Kidney (tissue), 14 donors: Measurements from ENCODE around the gene SELENBP1. TPM values are rescaled to one million over a fixed set of nuclear protein-coding genes. Genes with fewer than 3 reads are reported as not detected.

Source experiments
- DNase-seq, 5 donors: peaks; one replicate each; pipeline ENCODE4 v3.0.0-alpha.2; 2013 to 2020
- FAIRE-seq: peaks from 2 replicates; lab custom pipeline; 2012; peaks lifted over from hg19 to GRCh38; lab: Jason Lieb, UNC
- H3K27ac ChIP-seq, 2 donors: one replicate each; pipeline ENCODE4 v1.7.0; 2013; ENCODE audit warnings: low read depth in 2 of 2, low read length in 2 of 2, inconsistent platforms in 1 of 2
- H3K27me3 ChIP-seq: one replicate; pipeline ENCODE4 v1.7.1; 2013; ENCODE audit warnings: low read length, inconsistent platforms; ENCODE audit not compliant: control insufficient read depth, insufficient read depth
- H3K36me3 ChIP-seq, 3 donors: one replicate each; pipeline versions ENCODE4 v1.7.0 to v1.7.1; 2013; ENCODE audit warnings: low read length in 3 of 3, control low read depth in 1 of 3, inconsistent platforms in 1 of 3; ENCODE audit not compliant: insufficient read depth in 3 of 3, control insufficient read depth in 2 of 3
- H3K4me1 ChIP-seq, 3 donors: one replicate each; pipeline versions ENCODE4 v1.7.0 to v1.7.1; 2013; ENCODE audit warnings: low read length in 3 of 3, inconsistent platforms in 1 of 3, low read depth in 1 of 3; ENCODE audit not compliant: control insufficient read depth in 2 of 3, insufficient read depth in 2 of 3
- H3K4me3 ChIP-seq, 3 donors: one replicate each; pipeline versions ENCODE4 v1.7.0 to v1.8.1; 2013; ENCODE audit warnings: low read length in 3 of 3, control low read depth in 1 of 3, inconsistent platforms in 1 of 3
- H3K9ac ChIP-seq, 3 donors: one replicate each; pipeline versions ENCODE4 v1.7.0 to v1.7.1; 2013; ENCODE audit warnings: low read length in 3 of 3, control low read depth in 1 of 3, inconsistent platforms in 1 of 3
- H3K9me3 ChIP-seq, 3 donors: one replicate each; pipeline versions ENCODE4 v1.7.0 to v1.7.1; 2013; ENCODE audit warnings: low read length in 3 of 3, control low read depth in 1 of 3, inconsistent platforms in 1 of 3; ENCODE audit not compliant: control insufficient read depth in 2 of 3, insufficient read depth in 1 of 3
- CTCF ChIP-seq: IDR thresholded peaks from 3 replicates; pipeline ENCODE4 v1.5.1; 2012; ENCODE audit warnings: mild to moderate bottlenecking, moderate library complexity, borderline replicate concordance; ENCODE audit not compliant: insufficient read depth; ENCODE audit errors: extremely low read depth
- intact Hi-C: fragments of 100-400 bp; cut with DNase I; formaldehyde crosslinking; loops from one replicate; pipeline ENCODE4 v1.11.1; 2022
- polyA plus RNA-seq: library from polyadenylated mRNA; stranded (reverse); fragments of 350-450 nt; fragmentation: Illumina TruSeq; extraction: RNeasy Lipid Tissue Mini Kit (QIAGEN cat#74804); gene quantifications from one replicate; pipeline ENCODE4 v1.2.3, GENCODE V29; 2014; ENCODE audit warnings: low read depth, low replicate concordance; ENCODE audit not compliant: insufficient read depth
- total RNA-seq: library from RNA; stranded (reverse); fragmentation: NEBNext Ultra II Directional; extraction: Animal tissue kit (Norgen Biotek cat#: 25700); gene quantifications from one replicate; pipeline ENCODE4 v1.2.1, GENCODE V29; 2021
- donor health status: control.
- donor health status: control.
- donor health status: control.
- donor health status: control.
- donor health status: control.
- donor health status: DM: yes; HTN: yes; CAD: no.
- donor health status: Normal renal cell carcinoma (clear cell type).

SELENBP1 gene
- total and polyA plus RNA-seq, 2 donors from 2014 or later: 50.0 to 161 TPM

DNA sequence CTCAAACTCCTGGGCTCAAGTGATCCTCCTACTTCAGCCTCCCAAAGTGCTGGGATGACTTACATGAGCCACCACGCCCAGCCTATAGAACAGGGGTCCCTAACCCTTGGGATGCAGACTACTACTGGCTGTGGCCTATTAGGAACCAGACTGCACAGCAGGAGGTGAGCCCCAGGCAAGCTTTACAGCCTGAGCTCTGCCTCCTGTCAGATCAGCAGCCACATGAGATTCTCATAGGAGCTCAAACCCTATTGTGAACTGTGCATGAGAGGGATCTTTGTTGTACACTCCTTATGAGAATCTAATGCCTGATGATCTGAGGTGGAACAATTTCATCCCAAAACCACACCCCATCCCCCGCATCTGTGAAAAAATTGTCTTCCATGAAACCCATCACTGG is 13.5 kb upstream of the SELENBP1 start:
- FAIRE-seq (no peak), DNase-seq (no peak)
- Histone ChIP-seq H3K9ac (no peak overlapping the region), H3K36me3 (no peaks in the 10 kb centered on the region), H3K27ac (no peak overlapping the region), H3K4me3 (no peak overlapping the region), H3K9me3 (no peaks in the 10 kb centered on the region), H3K4me1 (no peaks in the 10 kb centered on the region), H3K27me3 (no peaks in the 10 kb centered on the region)
- no peak for TF ChIP-seq CTCF
- intact Hi-C loops: no loop called here

DNA sequence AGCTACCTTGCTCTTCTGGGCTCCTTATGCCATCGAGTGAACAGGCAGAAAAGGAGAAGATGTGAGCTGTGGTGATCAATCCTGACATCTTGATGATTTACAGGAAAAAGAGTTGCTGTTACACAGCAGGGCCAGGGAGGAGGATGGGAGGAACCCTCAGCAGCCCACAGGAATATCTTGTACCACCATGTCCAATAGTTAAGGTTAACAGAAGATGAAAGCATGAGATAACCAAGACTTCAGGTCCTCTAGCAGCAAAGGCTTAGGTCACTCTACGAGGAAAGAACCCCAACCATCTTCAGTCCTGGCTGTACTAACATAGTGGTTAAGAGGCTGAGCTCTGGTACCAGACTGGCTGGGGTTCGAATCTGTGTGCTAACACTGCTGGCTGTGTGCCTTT is 12.1 kb upstream of the SELENBP1 start:
- Histone ChIP-seq H3K27me3 (no peaks in the 10 kb centered on the region), H3K9me3 (no peaks in the 10 kb centered on the region), H3K36me3 (no peaks in the 10 kb centered on the region), H3K9ac (no peak overlapping the region), H3K27ac (no peak overlapping the region), H3K4me1 (no peaks in the 10 kb centered on the region), H3K4me3 (no peak overlapping the region)
- FAIRE-seq: no peak
- DNase-seq: no peak
- TF ChIP-seq CTCF: no peak
- intact Hi-C loops: no loop called here

GRCh38 chr1:151377150-151377884 is 4.8 kb upstream of the SELENBP1 start:
- intact Hi-C loops: no loop called here
- no peaks in the 10 kb centered on the region for H3K27me3 ChIP-seq
- no peak overlapping the region for H3K4me3 ChIP-seq
- peaks cover 0 to 3% (median 2%) of the 10 kb centered on the region in 3 donors for H3K4me1 ChIP-seq
- FAIRE-seq (no peak), DNase-seq (no peak)
- no peak overlapping the region for H3K27ac ChIP-seq
- TF ChIP-seq CTCF: no peak
- no peak overlapping the region for H3K9ac ChIP-seq
- H3K9me3 ChIP-seq: no peaks in the 10 kb centered on the region
- H3K36me3 ChIP-seq: no peaks in the 10 kb centered on the region
